ENCODE measurements around the gene CDC25B.

DNA sequence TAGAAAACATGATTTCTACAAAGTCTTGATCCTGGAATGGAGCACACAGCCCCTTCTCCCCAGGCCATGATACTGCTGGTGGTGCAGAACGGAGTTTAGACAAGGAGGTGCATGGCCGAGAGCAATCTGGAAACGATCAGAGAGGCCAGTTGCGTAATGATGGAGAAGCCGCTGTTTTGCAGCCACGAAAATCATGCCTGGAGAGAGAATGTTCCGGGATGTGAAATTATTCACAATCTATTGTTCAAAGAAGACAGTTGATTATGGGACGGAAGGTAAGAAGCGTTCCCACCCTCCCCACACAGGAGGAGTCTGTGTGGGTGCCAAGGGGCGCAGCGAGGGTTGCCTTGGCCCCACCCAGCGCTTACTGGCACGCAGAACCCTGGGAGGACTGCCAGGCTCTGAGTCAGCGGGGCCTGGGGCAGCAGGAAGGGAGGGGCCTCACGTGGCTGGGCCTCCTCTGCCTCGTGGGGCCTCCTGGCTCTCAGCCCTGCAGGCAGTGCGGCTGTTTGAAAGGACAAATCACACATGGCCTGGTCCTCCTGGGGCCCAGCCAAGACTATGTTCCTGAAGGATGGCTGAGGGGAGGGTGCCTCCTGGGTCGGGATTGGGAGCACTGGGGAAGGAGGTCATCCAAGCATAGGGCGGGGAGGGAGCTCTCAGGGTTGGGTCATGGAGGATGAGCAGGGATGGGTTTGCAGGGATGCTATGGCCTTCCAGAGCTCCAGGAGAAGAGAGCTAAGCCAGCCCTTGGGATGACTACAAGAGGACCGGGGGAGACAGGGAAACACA, 15.6 kb downstream of the CDC25B start:
- TF ChIP-seq, protein P1, sequence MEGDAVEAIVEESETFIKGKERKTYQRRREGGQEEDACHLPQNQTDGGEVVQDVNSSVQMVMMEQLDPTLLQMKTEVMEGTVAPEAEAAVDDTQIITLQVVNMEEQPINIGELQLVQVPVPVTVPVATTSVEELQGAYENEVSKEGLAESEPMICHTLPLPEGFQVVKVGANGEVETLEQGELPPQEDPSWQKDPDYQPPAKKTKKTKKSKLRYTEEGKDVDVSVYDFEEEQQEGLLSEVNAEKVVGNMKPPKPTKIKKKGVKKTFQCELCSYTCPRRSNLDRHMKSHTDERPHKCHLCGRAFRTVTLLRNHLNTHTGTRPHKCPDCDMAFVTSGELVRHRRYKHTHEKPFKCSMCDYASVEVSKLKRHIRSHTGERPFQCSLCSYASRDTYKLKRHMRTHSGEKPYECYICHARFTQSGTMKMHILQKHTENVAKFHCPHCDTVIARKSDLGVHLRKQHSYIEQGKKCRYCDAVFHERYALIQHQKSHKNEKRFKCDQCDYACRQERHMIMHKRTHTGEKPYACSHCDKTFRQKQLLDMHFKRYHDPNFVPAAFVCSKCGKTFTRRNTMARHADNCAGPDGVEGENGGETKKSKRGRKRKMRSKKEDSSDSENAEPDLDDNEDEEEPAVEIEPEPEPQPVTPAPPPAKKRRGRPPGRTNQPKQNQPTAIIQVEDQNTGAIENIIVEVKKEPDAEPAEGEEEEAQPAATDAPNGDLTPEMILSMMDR (IDR thresholded peaks at IDR 0.05) = no peak
- peak; percentile 38 for TF ChIP-seq POLR2A (IDR thresholded peaks at IDR 0.05)
- peak; percentile 98 to 100 (median 99) for TF ChIP-seq POLR2AphosphoS5 (IDR thresholded peaks at IDR 0.05)

Measured in breast epithelium (tissue), 3 donors.